ENCODE data around the gene NYAP2.

Gene NYAP2

DNA sequence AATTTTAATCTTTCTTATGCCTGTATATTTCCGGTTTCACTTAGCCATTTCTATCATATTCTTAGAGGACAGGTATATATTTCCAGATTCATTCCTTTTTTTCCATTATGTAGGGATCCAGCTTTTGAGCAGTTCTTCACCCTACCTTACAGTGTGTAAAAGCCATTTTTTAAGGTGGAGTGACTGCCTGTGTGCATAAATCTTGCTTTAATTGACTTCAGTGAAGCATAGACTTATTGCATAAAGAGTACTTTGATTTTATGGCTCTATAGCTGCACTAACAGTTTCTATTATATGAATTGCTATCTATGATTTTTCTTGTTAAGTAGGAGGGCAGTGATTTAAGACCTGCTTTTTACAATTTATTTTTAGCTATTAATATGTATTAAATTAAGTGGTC lies 132.6 kb downstream of the NYAP2 start:
- H3F3A ChIP-seq (ENCODE audit: low read depth): no peaks in the 10 kb centered on the region
- H3K4me1 ChIP-seq (ENCODE audit: insufficient read depth, low read length, poor library complexity, severe bottlenecking): no peaks in the 10 kb centered on the region
- no peak overlapping the region for H3K9ac ChIP-seq (ENCODE audit: low read depth, low read length, poor library complexity, severe bottlenecking)
- no peak overlapping the region for H3K4me2 ChIP-seq (ENCODE audit: low read depth, low read length, poor library complexity, severe bottlenecking)
- H3K9me2 ChIP-seq (replicated peaks; ENCODE audit: low read depth, low read length): no peaks in the 10 kb centered on the region
- H3K4me3 ChIP-seq (ENCODE audit: low read length, poor library complexity, severe bottlenecking): no peak overlapping the region
- no peak for TF ChIP-seq EZH2phosphoT487 (IDR thresholded peaks at IDR 0.05; ENCODE audit: borderline replicate concordance)
- TF ChIP-seq, protein P1, sequence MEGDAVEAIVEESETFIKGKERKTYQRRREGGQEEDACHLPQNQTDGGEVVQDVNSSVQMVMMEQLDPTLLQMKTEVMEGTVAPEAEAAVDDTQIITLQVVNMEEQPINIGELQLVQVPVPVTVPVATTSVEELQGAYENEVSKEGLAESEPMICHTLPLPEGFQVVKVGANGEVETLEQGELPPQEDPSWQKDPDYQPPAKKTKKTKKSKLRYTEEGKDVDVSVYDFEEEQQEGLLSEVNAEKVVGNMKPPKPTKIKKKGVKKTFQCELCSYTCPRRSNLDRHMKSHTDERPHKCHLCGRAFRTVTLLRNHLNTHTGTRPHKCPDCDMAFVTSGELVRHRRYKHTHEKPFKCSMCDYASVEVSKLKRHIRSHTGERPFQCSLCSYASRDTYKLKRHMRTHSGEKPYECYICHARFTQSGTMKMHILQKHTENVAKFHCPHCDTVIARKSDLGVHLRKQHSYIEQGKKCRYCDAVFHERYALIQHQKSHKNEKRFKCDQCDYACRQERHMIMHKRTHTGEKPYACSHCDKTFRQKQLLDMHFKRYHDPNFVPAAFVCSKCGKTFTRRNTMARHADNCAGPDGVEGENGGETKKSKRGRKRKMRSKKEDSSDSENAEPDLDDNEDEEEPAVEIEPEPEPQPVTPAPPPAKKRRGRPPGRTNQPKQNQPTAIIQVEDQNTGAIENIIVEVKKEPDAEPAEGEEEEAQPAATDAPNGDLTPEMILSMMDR (conservative IDR thresholded peaks at IDR 0.05; ENCODE audit: low read length): no peak
- no peaks in the 10 kb centered on the region for H3K27me3 ChIP-seq (ENCODE audit: insufficient read depth, low read length, poor library complexity, severe bottlenecking)
- no peaks in the 10 kb centered on the region for H3K79me2 ChIP-seq (ENCODE audit: insufficient read depth, low read length)
- no peaks in the 10 kb centered on the region for H3K36me3 ChIP-seq (ENCODE audit: insufficient read depth, low read length)
- no peaks in the 10 kb centered on the region for H4K20me1 ChIP-seq (ENCODE audit: insufficient read depth, low read length, poor library complexity, severe bottlenecking)
- no peak overlapping the region for H2AFZ ChIP-seq (ENCODE audit: low read length)
- H3K9me3 ChIP-seq (ENCODE audit: insufficient read depth, low read depth, low read length): no peaks in the 10 kb centered on the region

DNA sequence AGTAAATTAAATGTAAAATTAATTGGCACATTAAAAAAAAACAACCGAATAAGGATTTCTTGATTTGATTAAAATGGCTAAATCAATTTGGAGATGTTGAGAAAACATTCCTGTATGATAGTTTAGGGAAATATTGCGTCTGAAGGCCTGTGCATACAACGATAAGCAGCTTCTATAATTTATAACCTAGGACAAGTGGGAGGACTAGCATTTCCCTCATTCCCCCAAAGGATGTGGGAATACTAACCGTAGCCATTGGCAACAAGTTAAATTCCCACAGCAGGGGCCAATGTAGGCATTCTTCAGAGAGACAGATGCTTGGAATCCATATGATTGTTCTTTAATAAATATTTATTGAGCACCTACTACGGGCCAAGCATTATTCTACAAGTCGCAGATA lies 134.5 kb downstream of the NYAP2 start:
- Histone ChIP-seq H3K4me2 (ENCODE audit: low read depth, low read length, poor library complexity, severe bottlenecking) (no peak overlapping the region), H3K4me1 (ENCODE audit: insufficient read depth, low read length, poor library complexity, severe bottlenecking) (no peaks in the 10 kb centered on the region), H3F3A (ENCODE audit: low read depth) (no peaks in the 10 kb centered on the region), H3K9me3 (ENCODE audit: insufficient read depth, low read depth, low read length) (no peaks in the 10 kb centered on the region), H3K4me3 (ENCODE audit: low read length, poor library complexity, severe bottlenecking) (no peak overlapping the region), H4K20me1 (ENCODE audit: insufficient read depth, low read length, poor library complexity, severe bottlenecking) (no peaks in the 10 kb centered on the region), H3K79me2 (ENCODE audit: insufficient read depth, low read length) (no peaks in the 10 kb centered on the region), H3K27me3 (ENCODE audit: insufficient read depth, low read length, poor library complexity, severe bottlenecking) (no peaks in the 10 kb centered on the region), H2AFZ (ENCODE audit: low read length) (no peak overlapping the region), H3K9ac (ENCODE audit: low read depth, low read length, poor library complexity, severe bottlenecking) (no peak overlapping the region), H3K9me2 (replicated peaks; ENCODE audit: low read depth, low read length) (no peaks in the 10 kb centered on the region), H3K36me3 (ENCODE audit: insufficient read depth, low read length) (no peaks in the 10 kb centered on the region)
- TF ChIP-seq EZH2phosphoT487 (IDR thresholded peaks at IDR 0.05; ENCODE audit: borderline replicate concordance): no peak
- TF ChIP-seq, protein P1 (conservative IDR thresholded peaks at IDR 0.05; ENCODE audit: low read length): no peak

DNA sequence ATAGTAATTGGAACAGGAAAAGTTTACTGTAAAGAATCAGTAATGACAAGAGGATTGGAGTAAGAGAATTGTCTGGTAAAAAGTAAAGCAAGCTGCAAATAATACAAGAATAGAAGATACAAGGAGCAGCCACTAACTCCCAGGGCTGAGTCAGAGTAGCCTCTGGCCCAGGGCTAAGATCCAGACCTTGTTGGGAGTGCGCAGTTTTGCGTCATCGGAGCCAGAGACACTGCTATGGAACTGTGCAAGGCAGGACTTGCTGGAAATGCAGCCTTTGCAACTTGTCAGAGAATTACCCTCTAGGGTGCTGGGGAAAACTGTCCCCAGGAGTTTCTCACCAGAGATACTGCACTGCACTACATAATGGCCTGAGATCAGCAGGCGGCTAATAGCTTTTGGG lies 135.2 kb downstream of the NYAP2 start:
- TF ChIP-seq EZH2phosphoT487 (IDR thresholded peaks at IDR 0.05; ENCODE audit: borderline replicate concordance): no peak
- TF ChIP-seq, protein P1 (conservative IDR thresholded peaks at IDR 0.05; ENCODE audit: low read length): no peak
- no peaks in the 10 kb centered on the region for H3K4me1 ChIP-seq (ENCODE audit: insufficient read depth, low read length, poor library complexity, severe bottlenecking)

More for the DNA sequence above, 135.2 kb downstream of the NYAP2 start:
- H3K4me3 ChIP-seq (ENCODE audit: low read length, poor library complexity, severe bottlenecking): no peak overlapping the region
- no peaks in the 10 kb centered on the region for H3K27me3 ChIP-seq (ENCODE audit: insufficient read depth, low read length, poor library complexity, severe bottlenecking)
- H3K9me3 ChIP-seq (ENCODE audit: insufficient read depth, low read depth, low read length): no peaks in the 10 kb centered on the region
- H3K36me3 ChIP-seq (ENCODE audit: insufficient read depth, low read length): no peaks in the 10 kb centered on the region
- H3K9ac ChIP-seq (ENCODE audit: low read depth, low read length, poor library complexity, severe bottlenecking): no peak overlapping the region
- no peak overlapping the region for H2AFZ ChIP-seq (ENCODE audit: low read length)
- no peaks in the 10 kb centered on the region for H3F3A ChIP-seq (ENCODE audit: low read depth)
- H3K4me2 ChIP-seq (ENCODE audit: low read depth, low read length, poor library complexity, severe bottlenecking): no peak overlapping the region
- H3K9me2 ChIP-seq (replicated peaks; ENCODE audit: low read depth, low read length): no peaks in the 10 kb centered on the region
- no peaks in the 10 kb centered on the region for H4K20me1 ChIP-seq (ENCODE audit: insufficient read depth, low read length, poor library complexity, severe bottlenecking)
- H3K79me2 ChIP-seq (ENCODE audit: insufficient read depth, low read length): no peaks in the 10 kb centered on the region
